ENCODE data around the gene ZFPL1. TPM values are rescaled to one million over a fixed set of nuclear protein-coding genes. Genes with fewer than 3 reads are reported as not detected.

ZFPL1 gene
- total RNA-seq, 1 donor from 2014 or later, result 61.1 TPM

DNA sequence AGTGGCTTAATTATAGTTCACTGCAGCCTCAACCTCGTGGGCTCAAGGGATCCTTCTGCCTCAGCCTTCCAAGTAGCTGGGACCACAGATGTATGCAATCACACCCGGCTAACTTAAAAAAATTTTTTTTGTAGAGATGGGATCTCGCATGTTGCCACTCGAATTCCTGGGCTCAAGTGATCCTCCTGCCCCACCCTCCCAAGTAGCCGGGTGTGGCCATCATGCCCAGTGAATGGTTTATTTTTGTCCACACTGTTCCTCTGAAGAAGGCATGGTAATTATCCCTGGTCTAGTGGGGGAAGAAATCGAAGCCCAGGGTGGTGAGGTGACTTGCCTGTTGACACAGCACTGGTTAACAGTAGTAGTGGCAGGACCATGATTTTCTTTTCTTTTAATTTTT lies 41.1 kb upstream of the ZFPL1 start:
- DNase-seq (ENCODE audit: low read depth), result no peak
- TF ChIP-seq, protein P1, sequence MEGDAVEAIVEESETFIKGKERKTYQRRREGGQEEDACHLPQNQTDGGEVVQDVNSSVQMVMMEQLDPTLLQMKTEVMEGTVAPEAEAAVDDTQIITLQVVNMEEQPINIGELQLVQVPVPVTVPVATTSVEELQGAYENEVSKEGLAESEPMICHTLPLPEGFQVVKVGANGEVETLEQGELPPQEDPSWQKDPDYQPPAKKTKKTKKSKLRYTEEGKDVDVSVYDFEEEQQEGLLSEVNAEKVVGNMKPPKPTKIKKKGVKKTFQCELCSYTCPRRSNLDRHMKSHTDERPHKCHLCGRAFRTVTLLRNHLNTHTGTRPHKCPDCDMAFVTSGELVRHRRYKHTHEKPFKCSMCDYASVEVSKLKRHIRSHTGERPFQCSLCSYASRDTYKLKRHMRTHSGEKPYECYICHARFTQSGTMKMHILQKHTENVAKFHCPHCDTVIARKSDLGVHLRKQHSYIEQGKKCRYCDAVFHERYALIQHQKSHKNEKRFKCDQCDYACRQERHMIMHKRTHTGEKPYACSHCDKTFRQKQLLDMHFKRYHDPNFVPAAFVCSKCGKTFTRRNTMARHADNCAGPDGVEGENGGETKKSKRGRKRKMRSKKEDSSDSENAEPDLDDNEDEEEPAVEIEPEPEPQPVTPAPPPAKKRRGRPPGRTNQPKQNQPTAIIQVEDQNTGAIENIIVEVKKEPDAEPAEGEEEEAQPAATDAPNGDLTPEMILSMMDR (conservative IDR thresholded peaks at IDR 0.05; ENCODE audit: low read depth, low read length), result no peak
- H3K4me3 ChIP-seq (ENCODE audit: low read depth, low read length), result no peak overlapping the region

DNA sequence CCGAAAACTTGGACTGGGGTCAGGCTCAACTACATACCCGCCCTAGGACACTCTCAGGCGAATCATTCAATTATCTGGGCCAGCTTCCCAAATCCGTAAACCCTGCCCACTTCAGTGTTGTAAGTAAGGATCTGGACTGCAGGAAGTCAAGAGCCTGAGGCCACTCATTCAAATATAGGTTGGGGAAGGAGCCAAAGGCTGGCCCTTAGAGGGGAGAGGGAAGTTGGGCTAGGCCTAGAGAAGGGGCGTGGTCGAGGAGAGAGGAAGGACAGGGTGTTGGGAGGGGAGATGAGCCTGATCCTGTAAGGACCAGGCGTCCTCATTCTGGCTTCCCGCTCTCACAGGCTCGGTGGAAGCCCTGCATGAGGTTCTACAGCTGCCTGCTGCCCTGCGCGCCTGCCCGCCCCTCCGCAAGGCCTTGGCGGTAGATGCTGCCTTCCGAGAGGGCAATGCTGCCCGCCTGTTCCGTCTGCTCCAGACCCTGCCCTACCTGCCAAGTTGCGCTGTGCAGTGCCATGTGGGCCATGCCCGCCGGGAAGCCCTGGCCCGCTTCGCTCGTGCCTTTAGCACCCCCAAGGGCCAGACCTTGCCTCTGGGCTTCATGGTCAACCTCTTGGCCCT lies 40.0 kb upstream of the ZFPL1 start:
- DNase-seq (ENCODE audit: low read depth), result no peak
- H3K4me3 ChIP-seq (ENCODE audit: low read depth, low read length), result no peak overlapping the region
- TF ChIP-seq, protein P1 (conservative IDR thresholded peaks at IDR 0.05; ENCODE audit: low read depth, low read length), result no peak

DNA sequence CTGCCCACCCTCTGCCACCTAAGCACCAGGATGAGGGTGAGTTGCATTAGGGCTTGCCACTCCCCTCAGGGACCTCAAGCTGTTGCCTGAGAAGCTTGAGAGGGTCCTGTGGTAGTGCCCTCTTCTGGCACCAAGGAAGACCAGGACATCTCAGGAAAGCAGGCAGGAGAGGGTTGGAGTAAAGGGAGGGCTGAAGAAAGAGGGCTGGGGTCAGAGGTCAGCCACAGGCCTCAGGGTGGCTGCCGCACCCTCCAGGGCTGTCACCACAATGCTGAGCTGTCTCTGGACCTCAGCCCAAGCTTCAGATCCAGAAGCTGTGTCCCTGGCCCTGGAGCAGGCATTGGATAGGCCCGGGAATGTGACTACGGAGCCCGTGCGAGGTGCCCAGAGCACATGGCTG lies 39.0 kb upstream of the ZFPL1 start:
- TF ChIP-seq, protein P1 (conservative IDR thresholded peaks at IDR 0.05; ENCODE audit: low read depth, low read length), result no peak
- no peak overlapping the region for H3K4me3 ChIP-seq (ENCODE audit: low read depth, low read length)
- DNase-seq (ENCODE audit: low read depth), result no peak

DNA sequence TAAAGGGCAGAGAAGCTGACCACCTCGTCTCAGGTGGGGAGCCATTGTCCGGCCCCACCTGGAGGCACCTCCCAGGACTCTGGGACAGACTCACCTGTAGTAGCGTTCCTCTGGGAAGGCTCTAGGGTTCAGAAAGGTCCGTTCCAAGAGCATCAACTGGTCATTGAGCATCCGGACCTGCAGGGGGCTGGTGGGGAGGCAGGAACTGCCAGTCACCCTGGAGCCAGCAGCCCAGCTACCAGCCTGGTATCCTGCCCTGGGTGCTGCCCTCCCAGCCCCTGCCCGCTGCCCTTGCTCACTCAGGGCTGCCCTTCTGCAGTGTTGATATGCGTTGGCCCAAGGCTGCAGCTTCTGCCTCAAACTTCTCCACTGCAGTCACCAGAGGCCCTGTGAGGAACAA lies 38.3 kb upstream of the ZFPL1 start:
- no peak for DNase-seq (ENCODE audit: low read depth)
- TF ChIP-seq, protein P1 (conservative IDR thresholded peaks at IDR 0.05; ENCODE audit: low read depth, low read length), result no peak
- H3K4me3 ChIP-seq (ENCODE audit: low read depth, low read length), result no peak overlapping the region

DNA sequence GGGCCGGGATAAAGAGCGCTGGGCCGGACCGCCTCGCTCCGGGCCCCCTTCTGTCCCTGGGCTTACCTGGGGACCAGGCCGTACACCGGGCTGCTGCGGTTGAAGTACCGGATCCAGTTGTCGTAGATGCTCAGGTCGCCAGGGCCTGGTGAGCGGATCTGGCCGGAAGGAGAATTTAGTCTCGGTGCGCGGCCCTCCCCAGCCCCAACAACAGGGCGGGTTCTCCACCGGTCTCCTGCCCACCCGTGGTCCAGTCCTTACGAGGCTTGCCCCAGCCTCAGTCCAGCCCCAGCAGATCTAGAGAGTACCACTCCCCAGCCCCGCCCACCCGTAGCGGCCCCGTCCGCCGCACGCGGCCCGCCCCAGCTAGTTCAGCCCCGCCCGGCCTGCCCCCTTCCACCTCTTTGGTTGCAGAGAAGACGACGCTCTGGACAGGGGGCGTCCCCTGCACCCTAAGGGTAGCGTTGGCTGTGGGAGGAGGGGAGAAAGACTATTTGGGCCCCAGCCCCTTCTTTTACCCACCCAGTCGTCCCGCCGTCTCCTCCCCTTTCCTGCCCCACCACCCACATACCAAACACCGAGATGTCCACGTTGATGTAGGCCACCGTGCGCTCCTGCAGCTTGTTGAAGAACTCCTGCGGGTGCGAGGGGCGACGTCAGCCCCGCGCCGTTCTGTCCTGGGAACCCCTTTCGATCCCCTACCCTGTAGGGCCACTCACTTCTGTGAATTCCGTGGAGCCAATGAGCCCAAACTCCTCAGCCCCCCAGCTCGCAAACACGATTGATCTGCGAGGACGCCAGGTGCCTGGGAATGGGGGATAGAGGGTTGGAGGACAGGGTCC lies 36.2 kb upstream of the ZFPL1 start:
- TF ChIP-seq, protein P1 (conservative IDR thresholded peaks at IDR 0.05; ENCODE audit: low read depth, low read length), result no peak
- no peak for DNase-seq (ENCODE audit: low read depth)
- peak overlapping the region; percentile 23 for H3K4me3 ChIP-seq (ENCODE audit: low read depth, low read length)

DNA sequence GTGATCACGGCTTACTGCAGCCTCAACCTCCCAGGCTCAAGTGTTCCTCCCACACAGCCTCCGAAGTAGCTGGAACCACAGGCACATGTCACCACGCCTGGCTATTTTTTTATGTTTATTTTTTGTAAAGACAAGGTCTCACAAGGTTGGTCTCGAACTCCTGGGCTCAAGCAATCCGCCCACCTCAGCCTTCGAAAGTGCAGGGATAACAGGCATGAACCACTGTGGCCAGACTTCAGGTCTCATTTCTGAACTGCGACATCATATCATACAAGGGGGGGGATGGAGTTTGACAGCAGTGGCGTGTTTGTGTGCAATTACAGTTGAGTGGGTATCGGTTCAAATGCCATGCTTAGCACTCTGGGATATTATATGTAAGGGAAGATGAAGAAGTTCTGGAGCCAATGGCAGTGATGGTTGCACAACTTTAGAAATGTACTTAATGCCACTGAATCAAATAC lies 32.6 kb upstream of the ZFPL1 start:
- no peak overlapping the region for H3K4me3 ChIP-seq (ENCODE audit: low read depth, low read length)
- TF ChIP-seq, protein P1 (conservative IDR thresholded peaks at IDR 0.05; ENCODE audit: low read depth, low read length), result no peak
- DNase-seq (ENCODE audit: low read depth), result no peak
